ENCODE measurements around the gene EHMT1.

Gene EHMT1

DNA sequence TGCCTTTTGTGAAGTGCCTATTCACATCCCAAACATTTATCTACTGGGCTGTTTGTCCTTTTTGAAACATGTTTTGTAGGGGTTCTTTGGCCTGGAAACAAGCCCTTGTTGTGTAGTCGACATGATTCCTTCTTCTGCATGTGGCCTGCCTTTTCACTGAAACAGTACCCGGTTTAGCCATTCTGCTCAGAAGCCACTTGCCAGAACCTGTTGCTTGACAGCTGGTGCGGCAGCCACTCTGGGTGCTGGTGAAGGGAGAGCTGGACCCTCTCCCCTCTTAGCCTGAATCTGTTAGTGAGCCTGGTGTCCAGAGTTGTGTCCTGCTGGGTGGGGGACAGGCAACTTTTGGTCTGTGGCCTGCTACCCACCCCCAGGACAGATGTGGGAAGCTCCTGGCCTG lies 129.9 kb downstream of the EHMT1 start:
- DNase-seq (ENCODE audit: extremely low read depth, low read depth), result no peak
- TF ChIP-seq, protein P1, sequence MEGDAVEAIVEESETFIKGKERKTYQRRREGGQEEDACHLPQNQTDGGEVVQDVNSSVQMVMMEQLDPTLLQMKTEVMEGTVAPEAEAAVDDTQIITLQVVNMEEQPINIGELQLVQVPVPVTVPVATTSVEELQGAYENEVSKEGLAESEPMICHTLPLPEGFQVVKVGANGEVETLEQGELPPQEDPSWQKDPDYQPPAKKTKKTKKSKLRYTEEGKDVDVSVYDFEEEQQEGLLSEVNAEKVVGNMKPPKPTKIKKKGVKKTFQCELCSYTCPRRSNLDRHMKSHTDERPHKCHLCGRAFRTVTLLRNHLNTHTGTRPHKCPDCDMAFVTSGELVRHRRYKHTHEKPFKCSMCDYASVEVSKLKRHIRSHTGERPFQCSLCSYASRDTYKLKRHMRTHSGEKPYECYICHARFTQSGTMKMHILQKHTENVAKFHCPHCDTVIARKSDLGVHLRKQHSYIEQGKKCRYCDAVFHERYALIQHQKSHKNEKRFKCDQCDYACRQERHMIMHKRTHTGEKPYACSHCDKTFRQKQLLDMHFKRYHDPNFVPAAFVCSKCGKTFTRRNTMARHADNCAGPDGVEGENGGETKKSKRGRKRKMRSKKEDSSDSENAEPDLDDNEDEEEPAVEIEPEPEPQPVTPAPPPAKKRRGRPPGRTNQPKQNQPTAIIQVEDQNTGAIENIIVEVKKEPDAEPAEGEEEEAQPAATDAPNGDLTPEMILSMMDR (IDR thresholded peaks at IDR 0.05; ENCODE audit: low read depth, low read length), result no peak

DNA sequence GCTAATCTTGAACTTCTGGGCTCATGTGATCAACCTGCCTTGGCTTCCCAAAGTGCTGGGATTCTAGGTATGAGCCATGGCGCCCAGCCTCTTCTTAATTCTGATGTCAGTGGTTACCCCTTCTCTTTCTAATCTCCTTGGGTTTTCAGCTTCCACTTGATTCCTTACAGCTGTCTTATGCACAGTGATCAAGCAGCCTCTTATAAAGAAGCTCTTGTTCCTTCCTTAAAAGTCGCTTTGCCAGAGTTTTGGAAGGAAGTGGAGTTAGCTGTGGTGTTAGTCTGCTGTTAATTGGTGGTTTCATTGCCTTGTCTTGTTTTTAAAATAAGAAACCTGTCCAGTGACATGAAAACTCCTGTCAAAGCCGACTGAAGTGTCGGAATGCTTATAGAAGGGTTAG lies 130.7 kb downstream of the EHMT1 start:
- TF ChIP-seq, protein P1 (IDR thresholded peaks at IDR 0.05; ENCODE audit: low read depth, low read length), result no peak
- no peak for DNase-seq (ENCODE audit: extremely low read depth, low read depth)

DNA sequence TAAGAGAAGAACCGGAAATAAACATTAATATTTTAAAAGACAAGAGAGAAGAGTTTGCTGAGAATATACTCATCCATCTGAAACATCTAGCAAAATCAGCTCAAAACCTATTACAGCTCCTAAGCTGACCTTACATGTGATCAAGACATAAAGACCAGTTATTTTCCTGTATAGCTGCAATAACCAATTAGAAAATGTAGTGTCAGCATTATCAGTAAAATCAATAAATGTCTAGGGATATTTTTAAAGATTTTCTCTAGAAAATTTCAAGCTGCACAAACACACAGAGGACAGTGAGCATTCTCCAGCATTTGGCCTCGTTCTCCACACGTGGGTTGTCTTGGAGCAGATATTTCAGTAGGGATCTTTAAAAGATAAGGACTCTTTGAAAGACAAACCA lies 131.2 kb downstream of the EHMT1 start:
- TF ChIP-seq, protein P1 (IDR thresholded peaks at IDR 0.05; ENCODE audit: low read depth, low read length), result no peak
- no peak for DNase-seq (ENCODE audit: extremely low read depth, low read depth)

DNA sequence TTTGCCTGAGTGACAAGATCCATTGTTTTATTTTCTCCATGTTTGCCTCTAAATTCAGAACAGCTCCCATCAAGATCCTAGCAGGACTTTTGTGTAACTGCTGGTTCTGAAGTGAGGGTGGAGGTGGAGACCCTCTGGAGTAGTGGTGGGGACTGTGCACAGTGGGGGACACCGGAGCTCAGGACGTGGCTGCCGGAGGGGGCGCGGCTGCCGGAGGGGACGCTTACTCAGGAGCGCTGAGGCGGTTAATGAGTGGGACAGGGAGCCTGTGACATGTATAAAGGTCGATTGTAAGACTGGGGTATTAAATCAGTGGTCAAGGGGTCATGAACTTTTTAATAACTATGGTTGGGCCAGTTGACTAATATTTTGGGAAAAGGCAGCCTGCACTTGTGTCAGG lies 131.8 kb downstream of the EHMT1 start:
- DNase-seq (ENCODE audit: extremely low read depth, low read depth), result no peak
- TF ChIP-seq, protein P1 (IDR thresholded peaks at IDR 0.05; ENCODE audit: low read depth, low read length), result no peak

DNA sequence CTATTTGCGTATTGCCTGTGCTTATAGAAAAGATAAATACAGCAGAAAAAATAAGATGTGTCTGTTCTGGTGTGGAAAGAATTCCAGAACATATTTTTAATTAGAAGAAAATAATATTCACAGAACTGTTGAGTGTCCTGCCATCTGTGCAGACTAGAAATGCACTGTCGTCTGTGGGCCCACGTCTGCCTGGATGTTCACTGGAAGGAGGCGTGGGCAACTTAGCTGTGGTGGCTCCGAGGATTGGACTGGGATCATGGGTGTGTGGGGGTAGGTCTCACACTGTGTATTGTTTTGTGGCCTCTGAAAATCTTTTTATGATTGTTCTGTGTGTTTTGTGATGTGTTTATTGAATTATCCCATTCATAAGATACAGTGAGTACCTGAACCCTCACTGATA lies 132.8 kb downstream of the EHMT1 start:
- DNase-seq (ENCODE audit: extremely low read depth, low read depth), result no peak
- TF ChIP-seq, protein P1 (IDR thresholded peaks at IDR 0.05; ENCODE audit: low read depth, low read length), result no peak

DNA sequence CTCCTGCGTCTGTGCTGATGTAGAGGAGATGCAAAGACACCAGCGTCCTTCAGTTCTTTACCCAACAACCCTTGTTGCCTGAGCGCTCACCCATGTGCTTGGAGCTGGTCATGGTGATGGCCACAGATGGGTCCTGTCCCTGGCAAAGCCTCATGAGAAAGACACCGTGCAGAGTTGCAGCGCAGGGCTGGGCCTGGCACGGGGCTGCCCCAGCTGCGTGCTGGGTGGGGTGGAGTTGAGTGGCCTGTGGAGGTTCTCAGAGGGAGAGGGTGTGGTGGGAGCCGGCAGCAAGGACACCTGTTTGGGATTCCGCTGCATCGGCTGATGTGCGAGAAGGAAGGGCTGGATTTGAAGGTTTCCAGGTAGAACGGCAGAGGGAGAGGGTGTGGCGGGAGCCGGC lies 133.6 kb downstream of the EHMT1 start:
- DNase-seq (ENCODE audit: extremely low read depth, low read depth), result no peak
- TF ChIP-seq, protein P1 (IDR thresholded peaks at IDR 0.05; ENCODE audit: low read depth, low read length), result no peak

DNA sequence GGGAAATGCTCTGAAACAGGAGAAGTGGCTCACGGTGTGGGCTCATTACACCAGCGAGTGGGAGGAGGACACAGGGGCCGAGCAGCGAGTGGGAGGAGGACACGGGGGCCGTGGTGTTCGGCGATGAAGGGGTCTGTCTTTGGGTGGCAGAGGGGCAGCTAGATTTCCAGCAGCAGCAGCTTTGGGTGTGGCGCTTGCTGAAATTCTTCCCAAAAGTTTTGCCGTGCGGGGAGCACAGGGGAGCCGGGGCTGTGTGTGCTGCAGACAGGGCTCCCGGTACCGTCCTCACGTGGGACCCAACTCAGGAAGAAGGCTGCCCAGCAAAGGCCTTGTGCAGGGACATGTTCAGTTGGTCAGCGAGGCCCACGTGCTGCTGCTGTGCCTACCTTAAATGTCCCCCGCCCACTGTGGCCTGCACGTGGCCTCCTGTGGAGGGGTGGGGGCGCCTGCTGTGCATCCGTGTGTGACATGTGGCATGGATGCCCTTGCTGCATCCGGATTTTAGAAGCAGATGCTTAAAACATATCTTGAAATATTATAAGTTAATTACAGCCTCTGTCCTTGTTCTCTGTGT lies 134.5 kb downstream of the EHMT1 start:
- TF ChIP-seq, protein P1 (IDR thresholded peaks at IDR 0.05; ENCODE audit: low read depth, low read length), result no peak
- no peak for DNase-seq (ENCODE audit: extremely low read depth, low read depth)
